Measurements from ENCODE around the gene STX4. TPM values are rescaled to one million over a fixed set of nuclear protein-coding genes. Genes with fewer than 3 reads are reported as not detected.

STX4 gene
- total and polyA plus RNA-seq, 2 donors from 2014 or later: 60.6 to 61.2 TPM

GRCh38 chr16:31083556-31083955, 50.2 kb downstream of the STX4 start:
- no peaks in the 10 kb centered on the region for H3K4me1 ChIP-seq (ENCODE audit: control insufficient read depth in 2 of 3, insufficient read depth in 2 of 3, low read depth in 1 of 3, low read length in 3 of 3)
- DNase-seq (no peak), FAIRE-seq (no peak)
- no peak overlapping the region for H3K4me3 ChIP-seq (ENCODE audit: low read length in 3 of 3)
- no peaks in the 10 kb centered on the region for H3K27me3 ChIP-seq (ENCODE audit: control insufficient read depth, insufficient read depth, low read length)
- H3K9ac ChIP-seq (ENCODE audit: low read length in 3 of 3): no peak overlapping the region
- H3K27ac ChIP-seq (ENCODE audit: low read depth in 2 of 2, low read length in 2 of 2): no peak overlapping the region
- H3K36me3 ChIP-seq (ENCODE audit: control insufficient read depth in 2 of 3, insufficient read depth in 3 of 3, low read length in 3 of 3): peaks cover 4 to 11% (median 11%) of the 10 kb centered on the region in 3 donors
- no peaks in the 10 kb centered on the region for H3K9me3 ChIP-seq (ENCODE audit: control insufficient read depth in 2 of 3, insufficient read depth in 1 of 3, low read length in 3 of 3)
- intact Hi-C loops (cut with DNase I): no loop called here
- TF ChIP-seq CTCF (IDR thresholded peaks at IDR 0.05; ENCODE audit: borderline replicate concordance, extremely low read depth, insufficient read depth): no peak

- Histone ChIP-seq H3K9ac (ENCODE audit: low read length in 3 of 3) (no peak overlapping the region), H3K4me1 (ENCODE audit: control insufficient read depth in 2 of 3, insufficient read depth in 2 of 3, low read depth in 1 of 3, low read length in 3 of 3) (no peaks in the 10 kb centered on the region), H3K9me3 (ENCODE audit: control insufficient read depth in 2 of 3, insufficient read depth in 1 of 3, low read length in 3 of 3) (no peaks in the 10 kb centered on the region), H3K36me3 (ENCODE audit: control insufficient read depth in 2 of 3, insufficient read depth in 3 of 3, low read length in 3 of 3) (peaks cover 4 to 7% (median 7%) of the 10 kb centered on the region in 3 donors), H3K4me3 (ENCODE audit: low read length in 3 of 3) (no peak overlapping the region), H3K27me3 (ENCODE audit: control insufficient read depth, insufficient read depth, low read length) (no peaks in the 10 kb centered on the region), H3K27ac (ENCODE audit: low read depth in 2 of 2, low read length in 2 of 2) (no peak overlapping the region)
- intact Hi-C loops (cut with DNase I): no loop called here
- no peak for DNase-seq
- no peak for TF ChIP-seq CTCF (IDR thresholded peaks at IDR 0.05; ENCODE audit: borderline replicate concordance, extremely low read depth, insufficient read depth)
- FAIRE-seq: no peak
Observed at GRCh38 chr16:31083981-31084380, 50.6 kb downstream of the STX4 start.

- no peak overlapping the region for H3K4me3 ChIP-seq (ENCODE audit: low read length in 3 of 3)
- H3K9me3 ChIP-seq (ENCODE audit: control insufficient read depth in 2 of 3, insufficient read depth in 1 of 3, low read length in 3 of 3): no peaks in the 10 kb centered on the region
- H3K9ac ChIP-seq (ENCODE audit: low read length in 3 of 3): no peak overlapping the region
- DNase-seq (no peak), FAIRE-seq (no peak)
- no peak for TF ChIP-seq CTCF (IDR thresholded peaks at IDR 0.05; ENCODE audit: borderline replicate concordance, extremely low read depth, insufficient read depth)
- peaks cover 0 to 4% (median 3%) of the 10 kb centered on the region in 3 donors for H3K36me3 ChIP-seq (ENCODE audit: control insufficient read depth in 2 of 3, insufficient read depth in 3 of 3, low read length in 3 of 3)
- no peaks in the 10 kb centered on the region for H3K4me1 ChIP-seq (ENCODE audit: control insufficient read depth in 2 of 3, insufficient read depth in 2 of 3, low read depth in 1 of 3, low read length in 3 of 3)
- H3K27ac ChIP-seq (ENCODE audit: low read depth in 2 of 2, low read length in 2 of 2): no peak overlapping the region
- no peaks in the 10 kb centered on the region for H3K27me3 ChIP-seq (ENCODE audit: control insufficient read depth, insufficient read depth, low read length)
- intact Hi-C loops (cut with DNase I): no loop called here
Observed at GRCh38 chr16:31084584-31085302, 51.4 kb downstream of the STX4 start.
